MCF 10A (cell line): ENCODE results near the gene CXCR4. TPM values are rescaled to one million over a fixed set of nuclear protein-coding genes. Genes with fewer than 3 reads are reported as not detected.

Experiments
- BruUV-seq: library from RNA; stranded (reverse); fragments of 400-500 nt; replicated peaks from 2 replicates; lab custom pipeline; 2021; lab: Mats Ljungman, UMichigan
- CTCF ChIA-PET: fragments of 300-600 bp; sonication (Branson Sonifier 250); formaldehyde crosslinking; extraction: SDS; loops from one replicate; lab custom pipeline; 2021; ENCODE audit warnings: antibody characterized with exemption, inconsistent platforms; lab: Yijun Ruan, JAX
- POLR2A ChIA-PET: fragments of 300-600, 350-650 bp; sonication (Branson Sonifier 250); formaldehyde crosslinking; extraction: SDS; loops from one replicate; lab custom pipeline; 2020; ENCODE audit warnings: antibody characterized with exemption, inconsistent platforms; lab: Yijun Ruan, JAX
- DNase-seq: peaks from one replicate; pipeline ENCODE4 v3.0.0-alpha.2; 2018; ENCODE audit not compliant: unreplicated experiment
- H3K27ac Mint-ChIP-seq: one replicate; pipeline ENCODE4 v1.8.0; 2022; ENCODE audit warnings: mild to moderate bottlenecking, low read depth, mixed read lengths; ENCODE audit not compliant: unreplicated experiment
- H3K27me3 Mint-ChIP-seq: one replicate; pipeline ENCODE4 v1.8.0; 2022; ENCODE audit warnings: mixed read lengths; ENCODE audit not compliant: insufficient read depth, unreplicated experiment
- H3K36me3 Mint-ChIP-seq: one replicate; pipeline ENCODE4 v1.8.0; 2022; ENCODE audit warnings: mild to moderate bottlenecking, moderate library complexity, mixed read lengths; ENCODE audit not compliant: insufficient read depth, unreplicated experiment
- H3K4me1 Mint-ChIP-seq: one replicate; pipeline ENCODE4 v1.8.0; 2022; ENCODE audit warnings: mixed read lengths; ENCODE audit not compliant: insufficient read depth, unreplicated experiment
- H3K4me3 Mint-ChIP-seq: one replicate; pipeline ENCODE4 v1.8.0; 2022; ENCODE audit warnings: mild to moderate bottlenecking, moderate library complexity, mixed read lengths; ENCODE audit not compliant: unreplicated experiment
- H3K9me3 Mint-ChIP-seq: one replicate; pipeline ENCODE4 v1.8.0; 2022; ENCODE audit warnings: mixed read lengths; ENCODE audit not compliant: unreplicated experiment
- CTCF ChIP-seq: fragments of 200-600 bp; IDR thresholded peaks from one replicate; pipeline ENCODE4 v1.8.0; 2022; ENCODE audit warnings: antibody characterized with exemption, mild to moderate bottlenecking; ENCODE audit not compliant: unreplicated experiment
- intact Hi-C: fragments of 100-400 bp; cut with micrococcal nuclease; formaldehyde crosslinking; loops from 2 replicates; pipeline ENCODE4 v1.14.1; 2022
- total RNA-seq: library from RNA; stranded (reverse); gene quantifications from 2 replicates; pipeline ENCODE4 v1.2.3, GENCODE V29; 2022

The CXCR4 gene
- total RNA-seq, 1 experiment from 2014 or later, result 1.1 TPM

- BruUV-seq, result no TSS peak
- no peak overlapping the region for H3K27ac Mint-ChIP-seq
- CTCF ChIA-PET, result interaction anchor here (1.2 kb wide), 1 partner anchor 265 kb away, joined by 4 read pairs; no protein-coding TSS in a partner anchor
- intact Hi-C loops, result loop anchor here (5.0 kb wide), 2 partner anchors 207 to 258 kb away; no protein-coding TSS in a partner anchor
- H3K9me3 Mint-ChIP-seq, result no peaks in the 10 kb centered on the region
- no peak for TF ChIP-seq CTCF
- H3K27me3 Mint-ChIP-seq, result no peaks in the 10 kb centered on the region
- POLR2A ChIA-PET, result no interaction called here
- peak overlapping the region; percentile 87 for H3K4me3 Mint-ChIP-seq
- peaks cover 11% of the 10 kb centered on the region for H3K36me3 Mint-ChIP-seq
- H3K4me1 Mint-ChIP-seq, result peaks cover 9% of the 10 kb centered on the region
- no peak for DNase-seq
Measured at GRCh38 chr2:136118819-136119716, 1.1 kb upstream of the CXCR4 start.

GRCh38 chr2:136117391-136117841 is 533 bp downstream of the CXCR4 start:
- H3K27ac Mint-ChIP-seq, result no peak overlapping the region
- no peak for TF ChIP-seq CTCF
- H3K4me3 Mint-ChIP-seq, result peak overlapping the region; percentile 87
- H3K36me3 Mint-ChIP-seq, result peaks cover 17% of the 10 kb centered on the region
- no peaks in the 10 kb centered on the region for H3K9me3 Mint-ChIP-seq
- intact Hi-C loops, result loop anchor here (2.0 to 5.0 kb wide), 3 partner anchors 133 to 260 kb away; partner anchors contain the start of gene DARS1
- peak; percentile 26 for DNase-seq
- peaks cover 18% of the 10 kb centered on the region for H3K4me1 Mint-ChIP-seq
- POLR2A ChIA-PET, result no interaction called here
- H3K27me3 Mint-ChIP-seq, result no peaks in the 10 kb centered on the region
- CTCF ChIA-PET, result interaction anchor here (0.6 kb wide), 1 partner anchor 19 kb away, joined by 5 read pairs; no protein-coding TSS in a partner anchor
- BruUV-seq, result no TSS peak

- ChIA-PET POLR2A (no interaction called here), CTCF (interaction anchor here (0.6 kb wide), 1 partner anchor 20 kb away, joined by 5 read pairs; no protein-coding TSS in a partner anchor)
- Mint-ChIP-seq H3K36me3 (peaks cover 17% of the 10 kb centered on the region), H3K4me1 (peaks cover 18% of the 10 kb centered on the region), H3K27me3 (no peaks in the 10 kb centered on the region), H3K4me3 (peak overlapping the region; percentile 87), H3K9me3 (no peaks in the 10 kb centered on the region), H3K27ac (no peak overlapping the region)
- BruUV-seq, result no TSS peak
- DNase-seq, result no peak
- intact Hi-C loops, result loop anchor here (2.0 to 5.0 kb wide), 3 partner anchors 132 to 260 kb away; partner anchors contain the start of gene DARS1
- TF ChIP-seq CTCF, result no peak
Measured at GRCh38 chr2:136116813-136117390, 1.0 kb downstream of the CXCR4 start.
